ENCODE measurements around the gene ZC3H8.
"Not testable (repeated sequence)": the region's sequence is repeated elsewhere in the genome, so short reads cannot be mapped to it uniquely, and the experiment has no call there.

Gene ZC3H8

GRCh38 chr2:112259509-112260294 lies 4.9 kb upstream of the ZC3H8 start:
- peak; percentile 9 for DNase-seq

DNA sequence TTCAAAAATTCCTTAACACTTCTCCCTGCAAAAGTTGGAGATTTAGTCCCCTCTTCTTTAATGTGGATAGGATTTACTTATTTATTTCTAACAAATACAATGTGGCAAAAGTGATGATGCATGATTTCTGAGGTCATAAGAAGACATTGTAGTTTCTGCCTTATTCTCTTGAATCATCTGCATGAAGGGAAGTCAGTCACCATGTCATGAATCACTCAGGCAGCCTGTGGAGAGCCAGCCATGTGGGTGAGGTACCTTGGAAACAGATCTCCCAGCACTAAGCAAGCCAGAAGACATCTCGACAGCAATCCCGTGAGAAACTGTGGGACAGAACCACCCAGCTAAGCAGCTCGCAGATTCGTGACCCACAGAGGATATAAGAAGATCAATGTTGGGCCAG lies 2.7 kb upstream of the ZC3H8 start:
- no peak for DNase-seq

GRCh38 chr2:112256654-112257053 lies 1.8 kb upstream of the ZC3H8 start:
- no peak for DNase-seq

DNA sequence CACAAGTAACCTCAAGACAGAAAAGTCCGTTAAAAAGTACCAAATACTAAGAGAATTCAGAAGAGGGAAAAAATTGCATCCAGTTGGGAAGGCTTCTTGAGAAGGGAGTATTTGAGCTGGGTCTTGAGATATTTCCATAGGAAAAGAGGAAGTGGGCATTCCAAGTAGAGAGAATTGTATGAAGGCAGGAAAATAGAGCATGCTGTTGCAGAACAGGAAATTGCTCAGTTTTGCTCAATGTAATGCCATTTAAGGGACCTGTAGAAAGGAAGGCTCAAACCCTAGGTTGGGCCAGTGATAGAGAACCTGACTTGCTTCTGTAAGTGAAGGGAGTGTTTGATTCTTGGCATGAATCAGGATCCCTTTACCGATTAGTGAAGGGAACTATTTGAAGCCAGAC lies 1.0 kb upstream of the ZC3H8 start:
- DNase-seq, result no peak

- no peak for DNase-seq
Observed at GRCh38 chr2:112253261-112253815, 1.5 kb downstream of the ZC3H8 start.

- no peak for DNase-seq
Observed at GRCh38 chr2:112251271-112251670, 3.6 kb downstream of the ZC3H8 start.

DNA sequence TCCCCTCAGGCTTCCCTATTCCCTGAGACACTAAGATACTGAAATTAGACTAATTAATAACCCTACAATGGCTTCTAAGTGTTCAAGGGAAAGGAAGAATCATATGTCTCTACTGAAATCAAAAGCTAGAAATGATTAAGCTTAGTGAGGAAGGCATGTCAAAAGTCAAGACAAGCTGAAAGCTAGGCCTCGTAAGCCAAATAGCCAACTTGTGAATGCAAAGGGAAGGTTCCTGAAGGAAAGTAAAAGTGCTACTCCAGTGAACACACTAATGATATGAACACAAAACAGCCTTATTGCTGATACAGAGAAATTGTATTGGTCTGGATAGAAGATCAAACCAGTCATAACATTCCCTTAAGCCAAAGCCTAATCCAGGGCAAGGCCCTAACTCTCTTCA lies 10.0 kb downstream of the ZC3H8 start:
- DNase-seq, result no peak

GRCh38 chr2:112243233-112243632 lies 11.6 kb downstream of the ZC3H8 start:
- DNase-seq, result no peak

GRCh38 chr2:112242384-112242783 lies 12.5 kb downstream of the ZC3H8 start:
- no peak for DNase-seq

- DNase-seq, result no peak
Observed at GRCh38 chr2:112239862-112240261, 15.0 kb downstream of the ZC3H8 start.

- DNase-seq, result no peak
Observed at GRCh38 chr2:112230371-112230770, 24.5 kb downstream of the ZC3H8 start.

GRCh38 chr2:112229348-112229747 lies 25.5 kb downstream of the ZC3H8 start:
- no peak for DNase-seq

- no peak for DNase-seq
Observed at GRCh38 chr2:112220831-112221230, 34.0 kb downstream of the ZC3H8 start.

DNA sequence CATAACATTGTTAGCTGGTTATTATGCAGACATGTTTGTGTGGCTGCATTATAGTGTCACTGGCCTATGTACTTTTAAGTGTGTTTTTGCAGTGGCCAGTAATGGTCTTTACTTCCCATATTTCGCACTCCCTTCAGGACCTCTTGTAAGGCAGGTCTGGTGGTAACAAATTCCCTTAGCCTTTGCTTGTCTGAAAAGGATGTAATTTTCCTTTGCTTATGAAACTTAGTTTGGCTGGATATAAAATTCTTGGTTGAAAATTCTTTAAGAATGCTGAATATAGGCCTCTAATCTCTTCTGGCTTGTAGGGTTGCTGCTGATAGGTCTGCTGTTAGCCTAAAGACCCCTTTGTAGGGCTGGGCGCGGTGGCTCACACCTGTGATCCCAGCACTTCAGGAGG lies 34.7 kb downstream of the ZC3H8 start:
- DNase-seq, result no peak

GRCh38 chr2:112217854-112218253 lies 37.0 kb downstream of the ZC3H8 start:
- DNase-seq, result no peak

- no peak for DNase-seq
Observed at GRCh38 chr2:112216167-112216566, 38.7 kb downstream of the ZC3H8 start.

GRCh38 chr2:112207905-112208304 lies 46.9 kb downstream of the ZC3H8 start:
- DNase-seq, result not testable (repeated sequence)

- no peak for DNase-seq
Observed at GRCh38 chr2:112204411-112204810, 50.4 kb downstream of the ZC3H8 start.

DNA sequence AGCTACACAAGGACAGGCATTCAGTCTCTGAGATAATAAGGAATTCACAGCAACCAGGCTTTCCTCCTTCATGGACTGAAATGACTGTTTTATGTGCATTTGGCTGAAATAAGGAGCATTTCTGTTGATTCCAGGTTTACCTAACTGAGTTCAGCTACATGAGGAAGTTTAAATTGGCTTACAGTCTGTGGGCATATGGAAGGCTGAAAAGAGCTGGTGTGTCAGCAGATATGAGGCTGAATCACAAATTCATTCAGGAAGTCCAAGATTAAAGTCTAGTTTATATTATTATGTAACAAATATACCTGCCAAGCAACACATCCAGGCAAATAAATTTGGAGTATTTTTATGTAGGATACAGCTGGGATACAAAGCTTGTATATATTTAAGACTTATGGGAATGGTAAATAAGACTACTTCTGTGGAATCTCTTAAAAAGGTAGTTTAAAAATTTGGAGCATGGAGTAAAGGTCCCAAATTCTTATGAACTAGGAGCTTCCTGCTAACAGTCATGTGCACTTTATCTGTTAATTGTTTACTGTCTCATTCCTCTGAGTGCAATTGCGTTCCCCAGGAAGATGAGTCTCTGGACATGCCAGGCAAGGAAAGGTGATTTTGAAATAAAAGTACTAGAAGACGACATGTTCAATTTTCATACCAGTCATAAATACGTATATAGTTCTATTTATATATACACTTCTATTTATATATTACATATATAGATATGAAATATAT lies 53.0 kb downstream of the ZC3H8 start:
- no peak for DNase-seq

- DNase-seq, result no peak
Observed at GRCh38 chr2:112199188-112199587, 55.7 kb downstream of the ZC3H8 start.

- DNase-seq, result no peak
Observed at GRCh38 chr2:112198780-112199179, 56.1 kb downstream of the ZC3H8 start.

- DNase-seq, result no peak
Observed at GRCh38 chr2:112197868-112198267, 57.0 kb downstream of the ZC3H8 start.

DNA sequence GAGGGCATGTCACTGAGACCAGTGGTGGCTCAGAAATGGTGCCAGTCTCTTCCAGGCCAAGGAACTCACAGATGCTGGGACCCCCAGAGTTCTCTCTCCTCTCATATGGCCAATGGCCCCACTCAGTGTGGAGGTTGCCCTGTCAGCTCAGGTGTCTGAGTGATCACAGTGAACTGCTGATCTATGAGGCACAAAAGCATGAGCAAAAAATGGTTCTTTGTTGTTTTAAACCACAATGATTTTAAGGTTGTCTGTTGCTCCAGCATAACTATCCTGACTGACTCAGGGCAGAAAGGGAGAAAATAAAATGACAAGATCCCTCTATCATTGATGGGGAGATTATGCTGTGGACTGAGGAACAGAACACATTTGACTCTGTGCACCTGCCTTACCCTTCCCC lies 58.9 kb downstream of the ZC3H8 start:
- DNase-seq, result no peak

- no peak for DNase-seq
Observed at GRCh38 chr2:112195167-112195766, 59.6 kb downstream of the ZC3H8 start.

All from activated gamma-delta T cell (primary cell).